Measurements from ENCODE around the gene PCDHGB5.
A peak's percentile ranks its signal among the peaks of the same experiment; 100 is the strongest.

PCDHGB5 gene

GRCh38 chr5:141383345-141383744 is 14.4 kb upstream of the PCDHGB5 start:
- TF ChIP-seq CTCF (IDR thresholded peaks at IDR 0.05; ENCODE audit: insufficient read depth, low read depth, low read length, missing control alignments): no peak
- DNase-seq (ENCODE audit: low read depth): no peak
- no peak overlapping the region for H3K4me3 ChIP-seq (ENCODE audit: low read length)

- TF ChIP-seq CTCF (IDR thresholded peaks at IDR 0.05; ENCODE audit: insufficient read depth, low read depth, low read length, missing control alignments): no peak
- H3K4me3 ChIP-seq (ENCODE audit: low read length): no peak overlapping the region
- DNase-seq (ENCODE audit: low read depth): no peak
Observed at GRCh38 chr5:141384471-141385267, 13.1 kb upstream of the PCDHGB5 start.

- peak; percentile 48 for DNase-seq (ENCODE audit: low read depth)
- peak; percentile 59 for TF ChIP-seq CTCF (IDR thresholded peaks at IDR 0.05; ENCODE audit: insufficient read depth, low read depth, low read length, missing control alignments)
- peak within 1 kb of the TSS; percentile 35 for H3K4me3 ChIP-seq (ENCODE audit: low read length)
Observed at GRCh38 chr5:141387557-141388311, 10.0 kb upstream of the PCDHGB5 start, which contains the start of gene PCDHGB4. Gene PCDHGB4 (plus strand): TSS chr5:141387698. CDS start chr5:141387885, 187 bp downstream.

GRCh38 chr5:141388661-141389060 is 9.1 kb upstream of the PCDHGB5 start:
- no peak overlapping the region for H3K4me3 ChIP-seq (ENCODE audit: low read length)
- no peak for TF ChIP-seq CTCF (IDR thresholded peaks at IDR 0.05; ENCODE audit: insufficient read depth, low read depth, low read length, missing control alignments)
- DNase-seq (ENCODE audit: low read depth): no peak

GRCh38 chr5:141389153-141390042 is 8.3 kb upstream of the PCDHGB5 start:
- DNase-seq (ENCODE audit: low read depth): no peak
- no peak for TF ChIP-seq CTCF (IDR thresholded peaks at IDR 0.05; ENCODE audit: insufficient read depth, low read depth, low read length, missing control alignments)
- no peak overlapping the region for H3K4me3 ChIP-seq (ENCODE audit: low read length)

GRCh38 chr5:141392429-141393198 is 5.1 kb upstream of the PCDHGB5 start, which contains the start of gene PCDHGA8:
Gene PCDHGA8 (plus strand): TSS chr5:141392633. CDS start chr5:141392814, 181 bp downstream.
- H3K4me3 ChIP-seq (ENCODE audit: low read length): no peak within 1 kb of the TSS
- no peak for DNase-seq (ENCODE audit: low read depth)
- no peak for TF ChIP-seq CTCF (IDR thresholded peaks at IDR 0.05; ENCODE audit: insufficient read depth, low read depth, low read length, missing control alignments)

All from epithelial cell of esophagus (primary cell).